H1 (cell line): ENCODE results near the gene USP20. TPM values are rescaled to one million over a fixed set of nuclear protein-coding genes. Genes with fewer than 3 reads are reported as not detected.

Source experiments
- CEBPB ChIP-seq: IDR thresholded peaks from 2 replicates; pipeline ENCODE4 v1.6.1; 2012; ENCODE audit warnings: low read depth, low read length
- EGR1 ChIP-seq: IDR thresholded peaks from 2 replicates; pipeline ENCODE4 v1.6.1; 2011; ENCODE audit warnings: low read depth, low read length, borderline replicate concordance
- polyA plus RNA-seq, 7 experiments: library from polyadenylated mRNA; depleted of rRNA in 3 of 7; stranded (reverse) in 5 of 7; unstranded in 2 of 7; fragments of >200 nt in 5 of 7; fragments of 200-250 nt in 2 of 7; gene quantifications; 1 replicate in 5 of 7; 2 replicates in 1 of 7; 4 replicates in 1 of 7; pipeline versions ENCODE4 v1.2.1 to v1.2.3, GENCODE V29; 2011 to 2013; ENCODE audit warnings: missing spikeins in 2 of 7, mixed read lengths in 2 of 7
- total RNA-seq: library from RNA; stranded (reverse); fragmentation: NEBNext Ultra II Directional; extraction: Animal tissue kit (Norgen Biotek cat#: 25700); gene quantifications from 2 replicates; pipeline ENCODE4 v1.2.1, GENCODE V29; 2021

USP20 gene
- total and polyA plus RNA-seq, 2 of the 8 experiments (the other 6 are each of a cell fraction or from before 2014, with no cell fraction given): 13.4 to 23.0 TPM

- TF ChIP-seq CEBPB: no peak
- no peak for TF ChIP-seq EGR1
Observed at GRCh38 chr9:129897263-129897662, 62.0 kb downstream of the USP20 start (continued).
